HCT116 (cell line): ENCODE results near the gene PRND. TPM values are rescaled to one million over a fixed set of nuclear protein-coding genes. Genes with fewer than 3 reads are reported as not detected.

Experiments
- ATAC-seq: fragments of 200-7000 bp; cut with Tn5 transposase; 2 replicates; pipeline ENCODE4 v1.9.1; 2020; ENCODE audit warnings: mild to moderate bottlenecking, moderate library complexity
- BruUV-seq: library from RNA; stranded (reverse); fragments of 400-500 nt; replicated peaks from 2 replicates; lab custom pipeline; 2021; lab: Mats Ljungman, UMichigan
- CTCF ChIA-PET: fragments of 300-600 bp; sonication (Branson Sonifier 250); formaldehyde crosslinking; loops from one replicate; lab custom pipeline; 2021; ENCODE audit warnings: antibody characterized with exemption; lab: Charles Lee
- POLR2A ChIA-PET: fragments of 300-600, 350-600 bp; sonication (Branson Sonifier 250); formaldehyde crosslinking; loops from one replicate; lab custom pipeline; 2021; ENCODE audit warnings: antibody characterized with exemption; lab: Charles Lee
- RAD21 ChIA-PET, 2 experiments: fragments of 300-600 bp; sonication (Branson Sonifier 250); formaldehyde crosslinking; loops; one replicate each; lab custom pipeline; 2023; ENCODE audit warnings: low total read pairs in 2 of 2; ENCODE audit not compliant: uncharacterized antibody in 2 of 2, unreplicated experiment in 2 of 2, low non-redundant PET in 1 of 2; lab: Charles Lee
- DNase-seq: peaks from one replicate; pipeline ENCODE4 v3.0.0-alpha.2; 2010; ENCODE audit warnings: low read depth, low spot score
- H2AFZ ChIP-seq: fragments of 200-600 bp; shearing (Covaris generic), sonication (generic); 2 replicates; pipeline ENCODE4 v1.6.1; 2017; ENCODE audit warnings: low read depth, mixed run types, mixed read lengths, antibody characterized with exemption, low read length; ENCODE audit not compliant: poor library complexity, severe bottlenecking
- H3K27ac ChIP-seq: 2 replicates; pipeline ENCODE4 v1.5.1; 2012; ENCODE audit warnings: low read depth, low read length
- H3K27me3 ChIP-seq: fragments of 200-600 bp; sonication (generic); 2 replicates; pipeline ENCODE4 v1.6.1; 2016; ENCODE audit warnings: mixed run types, low read length, mixed read lengths; ENCODE audit not compliant: insufficient read depth
- H3K36me3 ChIP-seq, 2 experiments: fragments of 200-500 bp in 1 of 2; fragments of 200-600 bp in 1 of 2; sonication (Bioruptor generic) in 1 of 2; sonication (generic) in 1 of 2; 2 replicates each; pipeline versions ENCODE4 v1.5.1 to v1.6.1; 2014 to 2016; ENCODE audit warnings: low read length in 2 of 2, inconsistent platforms in 1 of 2, mixed read lengths in 1 of 2, mixed run types in 1 of 2; ENCODE audit not compliant: insufficient read depth in 2 of 2, control insufficient read depth in 1 of 2
- H3K4me1 ChIP-seq, 2 experiments: fragments of 200-600 bp in 1 of 2; sonication (generic) in 1 of 2; 2 replicates each; pipeline versions ENCODE4 v1.5.1 to v1.6.1; 2012 to 2017; ENCODE audit warnings: low read length in 2 of 2, inconsistent platforms in 1 of 2, mild to moderate bottlenecking in 1 of 2, mixed read lengths in 1 of 2, mixed run types in 1 of 2, moderate library complexity in 1 of 2; ENCODE audit not compliant: insufficient read depth in 2 of 2, control insufficient read depth in 1 of 2
- H3K4me2 ChIP-seq: fragments of 200-600 bp; sonication (generic); 2 replicates; pipeline ENCODE4 v1.6.1; 2017; ENCODE audit warnings: mixed run types, low read length, mixed read lengths
- H3K4me3 ChIP-seq, 2 experiments: fragments of 200-600 bp in 1 of 2; sonication (generic) in 1 of 2; replicated peaks in 1 of 2; 2 replicates each; pipeline ENCODE4 v1.5.1; 2011 to 2016; ENCODE audit warnings: low read length in 2 of 2, control low read depth in 1 of 2, low read depth in 1 of 2, mild to moderate bottlenecking in 1 of 2, mixed read lengths in 1 of 2, mixed run types in 1 of 2
- H3K79me2 ChIP-seq: fragments of 200-600 bp; sonication (generic); 2 replicates; pipeline ENCODE4 v1.6.1; 2017; ENCODE audit warnings: mild to moderate bottlenecking, mixed run types, low read length, moderate library complexity, mixed read lengths; ENCODE audit not compliant: insufficient read depth
- H3K9ac ChIP-seq: fragments of 200-600 bp; sonication (generic); 2 replicates; pipeline ENCODE4 v1.6.1; 2016; ENCODE audit warnings: low read length, mixed read lengths
- H3K9me2 ChIP-seq: fragments of 200-600 bp; sonication (generic), shearing (Covaris generic); 2 replicates; pipeline ENCODE4 v1.6.1; 2017; ENCODE audit warnings: mixed run types, mild to moderate bottlenecking, moderate library complexity; ENCODE audit not compliant: insufficient read depth
- H3K9me3 ChIP-seq, 2 experiments: fragments of 200-500 bp in 1 of 2; fragments of 200-600 bp in 1 of 2; sonication (Bioruptor generic) in 1 of 2; sonication (generic) in 1 of 2; 2 replicates each; pipeline ENCODE4 v1.6.1; 2014 to 2017; ENCODE audit warnings: low read length in 2 of 2, mixed read lengths in 2 of 2, inconsistent platforms in 1 of 2, low read depth in 1 of 2, mild to moderate bottlenecking in 1 of 2, mixed run types in 1 of 2, moderate library complexity in 1 of 2; ENCODE audit not compliant: control insufficient read depth in 1 of 2, insufficient read depth in 1 of 2
- H4K20me1 ChIP-seq: fragments of 200-600 bp; sonication (generic), shearing (Covaris generic); 2 replicates; pipeline ENCODE4 v1.6.1; 2017; ENCODE audit warnings: mixed run types, mild to moderate bottlenecking, moderate library complexity; ENCODE audit not compliant: insufficient read depth
- ATF3 ChIP-seq: IDR thresholded peaks from 2 replicates; pipeline ENCODE4 v1.6.1; 2012
- CBX3 ChIP-seq: IDR thresholded peaks from 2 replicates; pipeline ENCODE4 v1.6.1; 2012; ENCODE audit warnings: low read depth
- EZH2 ChIP-seq: fragments of 200-600 bp; sonication (generic); IDR thresholded peaks from 2 replicates; pipeline ENCODE4 v1.6.1; 2017; ENCODE audit warnings: antibody characterized with exemption, mixed run types
- FOSL1 ChIP-seq: IDR thresholded peaks from 2 replicates; pipeline ENCODE4 v1.6.1; 2012; ENCODE audit warnings: low read depth
- JUND ChIP-seq: IDR thresholded peaks from 2 replicates; pipeline ENCODE4 v1.6.1; 2012
- RAD21 ChIP-seq: IDR thresholded peaks from 2 replicates; pipeline ENCODE4 v1.6.1; 2012; ENCODE audit warnings: low read depth, mild to moderate bottlenecking
- REST ChIP-seq: IDR thresholded peaks from 2 replicates; pipeline ENCODE4 v1.6.1; 2012; ENCODE audit warnings: low read depth
- SP1 ChIP-seq: IDR thresholded peaks from 2 replicates; pipeline ENCODE4 v1.6.1; 2012; ENCODE audit warnings: low read depth
- ZFX ChIP-seq: fragments of 450-650 bp; IDR thresholded peaks from 2 replicates; pipeline ENCODE4 v1.6.1; 2017
- ZNF274 ChIP-seq: fragments of 200-500 bp; sonication (Bioruptor generic); IDR thresholded peaks from 2 replicates; pipeline ENCODE4 v1.6.1; 2014; ENCODE audit warnings: mild to moderate bottlenecking, low read depth, low read length, inconsistent platforms
- intact Hi-C: fragments of 100-400 bp; cut with micrococcal nuclease; formaldehyde crosslinking; loops from 2 replicates; pipeline ENCODE4 v1.10.0; 2022
- total RNA-seq: library from RNA; stranded (reverse); gene quantifications from one replicate; pipeline ENCODE4 v1.2.1, GENCODE V29; 2021; ENCODE audit not compliant: unreplicated experiment

PRND gene
- total RNA-seq, 1 experiment from 2014 or later: not detected

GRCh38 chr20:4763723-4764510 lies 42.2 kb downstream of the PRND start:
- DNase-seq (no peak), ATAC-seq (no peak)
- Histone ChIP-seq H2AFZ (no peak overlapping the region), H3K36me3 (no peaks in the 10 kb centered on the region), H3K79me2 (no peaks in the 10 kb centered on the region), H3K9ac (no peak overlapping the region), H3K4me1 (peaks cover 2 to 11% of the 10 kb centered on the region in 2 experiments; a peak in 3 of 4 replicates), H3K9me2 (no peaks in the 10 kb centered on the region), H3K4me2 (no peak overlapping the region), H3K4me3 (no peak overlapping the region), H3K27ac (no peak overlapping the region), H4K20me1 (no peaks in the 10 kb centered on the region), H3K9me3 (no peaks in the 10 kb centered on the region), H3K27me3 (no peaks in the 10 kb centered on the region)
- intact Hi-C loops: no loop called here
- RAD21 ChIA-PET: no interaction called here
- no peak for TF ChIP-seq RAD21
- TF ChIP-seq ATF3: no peak
- no peak for TF ChIP-seq ZFX
- TF ChIP-seq REST: no peak
- TF ChIP-seq FOSL1: no peak
- no peak for TF ChIP-seq CBX3
- TF ChIP-seq SP1: no peak
- no peak for TF ChIP-seq EZH2
- no peak for TF ChIP-seq ZNF274
- no peak for TF ChIP-seq JUND
- no TSS peak for BruUV-seq
- POLR2A ChIA-PET: no interaction called here
- CTCF ChIA-PET: interaction anchor here (0.7 kb wide), 1 partner anchor 8 kb away, joined by 3 read pairs; no protein-coding TSS in a partner anchor
